Stimulated activated CD8-positive, alpha-beta memory T cell treated with anti-CD3 and anti-CD28 coated beads, Interleukin-4, amount 100 ng/mL, for 1 hour (primary cell): Measurements from ENCODE around the gene RUNX1.

Experiments used
- DNase-seq, 2 donors: peaks; one replicate each; pipeline ENCODE4 v3.0.0-alpha.2; 2020; ENCODE audit warnings: low read depth in 2 of 2, low spot score in 1 of 2

RUNX1 gene

DNA sequence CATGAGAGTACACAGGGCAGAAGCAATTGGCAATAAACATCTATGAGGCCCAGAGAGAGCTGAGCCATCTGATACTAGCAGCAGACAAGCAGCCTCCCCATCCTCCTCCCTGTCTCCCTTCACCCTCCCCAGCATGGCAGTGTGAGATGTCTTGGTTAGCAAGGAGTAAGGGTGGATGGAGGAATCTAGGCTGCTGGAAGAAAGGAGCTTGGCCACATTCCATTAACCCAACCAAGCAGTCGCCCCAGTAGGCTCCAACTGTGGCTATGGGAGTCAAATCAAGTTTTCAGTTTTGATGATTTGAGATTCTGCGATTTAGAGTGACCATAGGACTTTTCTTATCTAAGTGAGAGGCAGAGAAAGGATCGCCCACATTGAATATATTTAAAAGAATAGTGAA, 12.9 kb upstream of the RUNX1 start:
- DNase-seq, result no peak

DNA sequence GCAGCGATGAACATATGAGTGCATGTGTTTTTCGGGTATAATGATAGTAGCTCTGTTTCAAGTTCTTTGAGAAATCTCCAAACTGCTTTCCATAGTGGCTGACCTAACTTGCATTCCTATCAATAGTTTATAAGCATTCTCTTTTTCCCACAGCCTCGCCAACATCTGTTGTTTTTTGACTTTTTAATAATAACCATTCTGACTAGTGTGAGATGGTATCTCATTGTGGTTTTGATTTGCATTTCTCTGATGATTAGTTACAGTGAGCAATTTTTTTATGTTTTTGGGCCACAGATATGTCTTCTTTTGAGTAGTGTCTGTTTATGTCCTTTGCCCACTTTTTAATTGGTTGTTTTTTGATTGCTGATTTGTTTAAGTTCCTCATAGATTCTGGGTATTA, 10.6 kb upstream of the RUNX1 start:
- no peak for DNase-seq

DNA sequence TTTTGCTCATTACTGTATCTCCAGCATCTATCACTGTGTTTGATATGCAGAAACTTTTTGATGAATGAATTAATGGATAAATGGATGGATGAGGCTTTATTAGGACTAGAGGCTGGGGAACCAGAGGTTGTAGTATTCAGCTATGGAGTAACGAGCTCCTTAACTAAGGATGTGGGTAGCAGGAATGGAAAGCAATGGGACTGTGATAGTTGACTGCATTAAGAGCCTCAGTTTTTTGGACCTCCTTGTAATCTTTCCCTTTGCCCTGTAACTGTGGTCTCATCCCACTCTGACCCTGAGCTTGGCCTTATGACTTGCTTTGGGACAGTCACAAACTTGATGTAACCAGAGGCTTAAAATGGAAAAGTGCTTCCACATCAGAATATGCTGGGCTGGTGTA, 9.0 kb upstream of the RUNX1 start:
- no peak for DNase-seq

DNA sequence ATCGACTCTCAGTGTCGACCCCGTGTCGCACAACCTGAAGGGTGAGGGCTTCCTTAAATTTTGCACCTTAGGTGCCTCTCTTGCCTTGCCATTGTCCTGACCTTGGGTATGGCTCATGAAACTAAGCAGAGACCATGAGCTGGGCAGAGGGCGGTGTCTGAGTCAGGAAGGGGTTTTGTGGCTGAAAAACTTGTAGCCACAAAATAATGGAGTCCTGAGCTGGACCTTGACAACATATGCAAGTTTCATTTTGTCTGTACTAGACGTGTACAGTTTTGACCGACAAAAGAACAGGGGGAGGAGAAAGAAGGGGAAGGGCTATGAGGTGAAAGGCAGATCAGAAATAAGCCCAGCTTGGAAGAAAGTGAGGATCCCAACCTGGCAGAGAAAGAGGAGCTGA, 8.3 kb upstream of the RUNX1 start:
- no peak for DNase-seq

DNA sequence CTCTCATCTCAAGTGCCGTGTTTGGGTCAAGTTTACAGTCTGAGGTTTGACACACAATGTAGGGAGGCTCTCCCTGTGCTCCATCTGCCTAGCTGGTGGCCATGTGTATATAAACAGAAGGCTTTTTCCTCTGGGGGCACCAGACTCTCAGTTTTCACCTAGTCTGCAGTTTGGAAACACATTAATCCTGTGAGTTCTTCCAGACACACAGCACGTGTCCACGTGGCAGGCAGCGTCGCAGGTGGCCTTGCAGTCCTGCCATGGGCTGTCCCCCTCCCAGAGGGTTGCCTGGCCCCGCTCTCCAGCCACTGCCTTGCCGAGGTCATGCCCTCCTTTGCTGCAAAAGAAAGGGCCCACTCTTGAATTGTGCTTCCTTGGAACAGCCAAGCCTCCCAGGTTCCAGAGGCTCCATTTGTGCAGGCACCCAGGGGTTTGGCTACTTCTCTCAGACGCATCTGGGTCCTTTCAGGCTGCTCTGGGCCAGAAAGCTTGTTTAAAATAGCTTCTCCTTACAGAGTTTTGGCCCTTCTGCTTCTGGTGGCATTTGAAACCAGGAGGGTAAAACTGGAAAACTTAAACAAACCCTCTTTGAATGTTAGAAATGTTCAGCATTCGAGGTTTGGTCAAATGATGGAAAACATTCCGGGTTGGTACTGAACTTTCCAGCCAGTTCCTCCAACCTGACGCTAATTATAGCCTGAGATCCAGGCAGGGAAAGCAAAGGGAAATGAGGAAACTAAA, 4.4 kb upstream of the RUNX1 start:
- no peak for DNase-seq

DNA sequence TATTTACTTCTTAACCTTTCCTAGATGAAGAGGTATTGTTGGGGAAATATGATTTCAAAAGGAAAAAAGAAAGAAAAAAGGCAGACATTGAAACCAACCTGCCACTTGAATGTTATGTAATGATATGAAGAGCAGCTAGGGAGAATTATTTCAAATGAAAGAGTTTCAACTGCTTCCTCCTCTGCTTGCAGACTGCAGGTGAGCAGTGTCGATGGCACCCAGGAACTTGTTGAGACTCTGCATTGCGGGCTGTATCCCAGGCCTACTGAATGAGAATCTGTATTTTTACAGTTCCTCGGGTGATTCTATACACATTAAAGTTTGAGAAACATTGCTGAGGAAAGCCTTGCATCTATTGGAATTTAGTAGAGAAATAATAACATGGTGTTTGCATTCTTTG, 3.7 kb upstream of the RUNX1 start:
- DNase-seq, result no peak

DNA sequence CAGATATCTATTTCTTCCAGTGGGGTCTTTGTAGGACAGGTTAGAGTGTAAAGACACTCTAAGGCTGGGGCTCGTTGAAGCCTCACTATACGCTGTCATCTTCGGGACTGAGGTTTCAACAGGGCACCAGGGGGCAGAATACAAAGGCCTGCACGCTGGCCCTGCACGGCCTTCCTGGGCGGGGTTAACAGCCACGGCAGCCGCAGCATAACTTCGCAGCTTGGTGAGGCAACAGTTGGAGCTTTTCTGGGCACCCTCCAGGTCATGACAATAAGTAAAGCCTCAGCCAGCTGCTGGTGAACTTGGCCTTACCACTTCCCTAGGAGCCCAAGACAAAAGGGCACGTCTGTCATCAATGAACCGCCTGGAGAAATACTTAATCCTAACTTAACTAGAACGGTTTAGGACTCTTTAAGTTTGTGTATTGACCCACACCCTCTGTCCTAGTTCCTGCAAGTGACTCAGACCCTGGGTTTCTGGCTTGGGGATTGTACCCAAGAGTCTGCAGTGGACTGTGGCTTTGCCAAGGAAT, 2.3 kb upstream of the RUNX1 start:
- DNase-seq, result peak; percentile 60 to 70

DNA sequence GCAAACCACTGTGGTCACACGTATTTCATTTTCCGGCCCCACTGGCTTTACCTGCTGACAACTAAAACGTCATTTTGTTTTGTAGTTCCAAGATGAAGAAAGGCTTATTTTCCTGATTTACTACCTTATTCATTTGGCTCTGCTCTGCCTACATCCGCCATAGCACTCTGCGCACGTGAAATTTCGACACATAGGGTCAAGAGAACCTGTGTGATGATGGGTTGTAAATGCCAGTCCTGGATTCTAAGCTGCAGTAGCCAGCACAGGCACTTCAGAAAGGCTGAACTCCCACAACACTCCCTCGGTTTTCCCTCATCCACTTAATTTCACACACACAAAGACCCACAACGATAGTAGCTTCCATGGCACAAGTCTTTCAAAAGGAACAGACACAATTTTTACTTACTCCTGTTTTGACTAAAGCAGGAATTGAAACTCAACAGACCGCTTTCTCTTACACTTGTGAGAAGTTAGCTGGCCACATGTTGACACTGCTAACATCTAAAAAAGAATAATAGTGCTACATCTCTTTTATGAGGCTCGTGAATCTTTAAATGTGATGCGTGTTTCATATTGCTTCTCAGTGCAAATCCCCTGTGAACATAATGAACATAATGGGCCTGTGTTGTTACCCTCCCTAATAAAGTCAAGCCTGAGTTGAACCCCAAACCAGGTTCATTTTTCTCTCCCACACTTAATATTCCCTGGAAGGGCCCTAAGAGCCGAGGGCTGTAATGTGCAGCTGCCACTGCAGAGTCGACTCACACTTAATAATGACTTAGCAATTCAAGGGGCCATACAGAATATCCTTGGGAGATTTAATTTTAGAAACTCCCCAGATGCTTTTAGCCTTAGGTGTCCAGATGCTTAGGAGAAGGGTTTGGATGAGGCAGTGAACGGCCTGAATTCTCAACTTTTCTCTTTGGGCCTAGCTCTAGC, 1.5 kb upstream of the RUNX1 start:
- no peak for DNase-seq

DNA sequence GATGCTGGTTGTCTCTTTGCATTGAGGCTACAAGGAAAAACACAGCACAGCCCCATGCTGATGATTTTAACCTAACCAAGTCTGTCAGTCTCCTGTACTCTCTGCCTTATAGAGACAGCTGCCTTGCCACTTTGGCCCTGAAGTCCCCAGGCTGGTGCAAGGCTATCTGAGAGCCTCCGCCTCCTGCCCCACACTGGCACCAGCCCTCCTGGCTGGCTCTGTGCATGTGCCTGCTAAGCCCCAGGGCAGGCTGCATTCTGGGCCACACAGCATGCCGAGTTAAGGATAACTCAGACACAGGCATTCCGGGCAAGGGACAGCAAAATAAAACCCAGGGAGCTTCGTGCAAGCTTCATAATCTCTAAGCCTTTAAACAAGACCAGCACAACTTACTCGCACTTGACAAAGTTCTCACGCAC, 910 bp downstream of the RUNX1 start:
- DNase-seq, result no peak

DNA sequence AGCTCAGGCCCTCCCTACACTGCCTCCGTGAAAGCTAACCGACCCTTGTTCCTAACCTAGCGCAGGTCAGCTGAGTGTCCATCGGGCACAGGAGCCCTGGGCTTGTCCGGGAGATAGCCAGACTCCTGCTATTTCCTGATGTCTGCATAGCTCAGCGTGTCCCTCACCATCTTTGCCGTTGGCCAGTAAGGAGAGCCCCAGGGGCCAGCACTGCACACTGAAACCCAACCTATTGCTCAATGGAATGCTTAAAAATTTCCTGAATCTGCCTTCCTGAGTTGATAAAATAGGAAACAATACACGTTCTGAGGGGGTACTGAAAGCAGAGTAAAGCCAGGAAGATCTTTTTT, 2.2 kb downstream of the RUNX1 start:
- DNase-seq, result no peak

DNA sequence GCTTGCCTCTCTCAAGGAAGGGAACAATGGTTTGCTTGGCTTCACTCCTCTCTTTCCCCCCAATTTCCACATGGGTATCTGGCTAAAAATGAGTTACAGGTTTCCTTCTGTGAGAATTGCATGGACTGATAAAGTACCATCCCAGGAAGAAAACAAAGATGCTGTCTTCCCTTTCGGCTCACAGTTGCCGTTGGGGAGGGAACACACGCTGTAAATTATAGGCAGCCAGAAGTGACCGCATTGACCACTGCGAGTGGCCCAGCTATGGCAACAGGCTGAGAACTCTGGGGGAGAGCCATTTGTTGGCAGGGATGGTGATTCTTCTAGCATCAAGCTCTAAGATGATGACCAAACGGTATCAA, 2.9 kb downstream of the RUNX1 start:
- no peak for DNase-seq

DNA sequence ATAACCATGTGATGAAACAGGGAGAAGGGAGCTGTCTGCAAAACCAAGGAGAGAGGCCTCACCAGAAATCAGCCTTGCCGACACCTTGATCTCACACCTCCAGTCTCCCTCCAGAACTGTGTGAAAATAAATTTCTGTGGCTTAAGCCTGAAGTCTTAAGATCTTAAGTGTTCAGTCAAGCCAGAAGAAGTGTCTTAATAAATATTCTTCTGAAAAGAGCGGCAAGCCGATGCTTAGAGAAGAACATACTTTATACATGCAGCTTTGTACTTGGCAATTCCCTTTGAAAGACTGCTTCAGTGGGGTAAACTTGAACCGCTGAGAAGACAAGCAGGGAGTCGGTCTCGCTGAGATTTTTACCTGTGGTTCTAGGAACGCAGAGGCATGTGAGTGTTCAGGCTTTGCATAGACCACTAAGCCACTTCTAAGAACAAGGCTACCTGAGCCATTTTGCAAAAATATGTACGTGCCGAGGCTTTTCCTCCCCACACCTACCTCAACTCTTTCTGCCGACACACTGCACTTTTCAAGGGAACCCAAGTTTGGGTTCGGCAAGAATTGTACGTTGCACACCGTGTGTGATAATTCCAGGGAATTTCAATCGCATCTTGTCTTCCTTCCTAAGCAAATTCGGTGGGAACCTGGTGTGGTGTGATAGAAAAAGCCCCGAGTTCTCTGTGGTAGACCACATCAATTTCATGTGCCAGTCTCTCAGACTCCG, 3.4 kb downstream of the RUNX1 start:
- DNase-seq, result peak in 1 of 2 donors; percentile 30

DNA sequence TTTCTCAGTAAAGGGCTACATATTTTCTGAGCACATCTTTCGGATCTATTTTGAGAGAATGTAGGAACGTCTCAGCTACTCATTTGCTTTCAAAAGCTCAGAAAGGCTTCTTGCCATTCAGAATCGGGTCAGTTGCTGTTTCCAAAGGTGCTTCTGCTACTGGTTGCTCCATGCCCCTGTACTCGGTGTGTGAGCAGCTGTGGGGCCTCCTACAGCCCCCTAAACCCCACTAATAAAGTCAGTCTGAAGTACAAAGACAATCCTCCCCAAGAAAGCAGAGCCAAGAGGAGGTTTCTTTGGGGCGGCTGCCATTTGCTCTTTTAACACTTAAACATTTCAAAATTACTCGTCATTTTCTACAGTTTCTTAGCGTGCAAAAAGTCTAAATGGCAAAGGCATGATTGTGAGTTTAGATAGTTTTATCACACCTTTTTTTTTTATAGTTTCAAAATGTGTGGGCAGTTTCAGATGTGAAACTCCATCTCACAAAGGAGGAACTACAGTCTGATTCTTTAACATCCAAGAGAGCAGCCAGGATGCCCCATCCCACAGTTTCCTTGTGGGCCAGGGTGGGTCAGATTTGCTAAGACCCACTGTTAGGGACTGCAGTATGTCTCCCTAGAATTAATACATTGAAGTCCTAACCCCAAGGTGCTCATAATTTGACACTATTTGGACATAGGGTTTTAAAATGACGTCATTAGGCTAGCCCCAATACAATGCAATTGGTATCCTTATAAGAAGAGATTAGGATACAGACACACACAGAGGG, 4.1 kb downstream of the RUNX1 start:
- no peak for DNase-seq

DNA sequence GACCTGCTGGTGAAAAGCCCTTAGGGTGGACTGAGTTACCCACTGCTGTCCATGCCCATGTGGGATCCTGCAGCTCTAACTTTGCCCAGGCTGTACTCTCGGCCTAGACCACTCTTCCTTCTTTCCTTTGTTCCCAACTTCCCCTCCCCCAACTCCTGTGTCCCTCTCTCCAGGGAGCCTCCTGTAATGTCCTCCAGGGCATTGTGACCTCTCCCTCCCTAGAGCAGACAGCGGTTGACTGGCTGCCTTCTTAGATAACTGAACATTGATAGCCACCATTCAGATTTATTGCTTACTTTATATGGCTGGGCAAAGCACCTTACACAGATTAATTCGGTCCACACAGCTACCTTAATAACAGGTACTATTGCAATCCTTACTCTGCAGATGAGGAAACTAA, 5.0 kb downstream of the RUNX1 start:
- DNase-seq, result no peak

DNA sequence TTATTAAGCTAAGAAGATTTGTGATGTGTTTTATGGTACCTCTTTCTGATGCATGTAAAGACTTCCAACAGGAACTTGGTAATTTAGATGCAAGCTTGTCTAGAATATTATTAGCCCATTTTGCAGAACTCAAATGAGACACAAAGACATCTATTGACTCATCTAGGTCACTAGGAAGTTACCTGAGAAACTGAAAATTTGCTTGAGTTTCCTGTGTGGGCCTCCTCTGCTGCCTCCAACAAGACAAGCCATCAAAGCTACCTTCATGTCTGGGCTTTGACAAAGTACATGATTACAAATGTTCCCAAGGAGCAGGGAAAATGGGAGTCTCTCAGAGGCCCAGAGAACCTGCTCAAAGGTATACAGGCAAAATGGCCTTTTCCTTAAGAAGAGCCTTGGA, 5.6 kb downstream of the RUNX1 start:
- no peak for DNase-seq

DNA sequence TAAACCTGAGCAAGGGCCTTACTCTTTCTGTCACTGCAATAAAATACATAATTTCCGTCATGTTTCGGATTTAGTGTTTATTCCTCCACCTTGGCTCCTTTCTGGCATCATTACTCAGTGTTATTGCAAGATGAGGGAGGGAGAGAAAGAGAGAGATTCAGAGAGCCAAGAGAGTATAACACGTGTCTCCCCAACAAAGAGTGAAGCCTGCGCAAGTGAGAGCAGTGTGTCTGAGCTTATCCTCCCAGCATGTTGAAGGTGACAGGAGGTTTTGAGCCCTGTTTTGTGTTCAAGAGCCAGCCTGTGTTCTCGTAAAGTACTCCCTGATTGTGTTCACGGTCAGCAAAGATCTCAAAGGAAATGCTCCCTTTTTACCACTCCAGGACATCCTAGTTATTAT, 6.3 kb downstream of the RUNX1 start:
- DNase-seq, result no peak

DNA sequence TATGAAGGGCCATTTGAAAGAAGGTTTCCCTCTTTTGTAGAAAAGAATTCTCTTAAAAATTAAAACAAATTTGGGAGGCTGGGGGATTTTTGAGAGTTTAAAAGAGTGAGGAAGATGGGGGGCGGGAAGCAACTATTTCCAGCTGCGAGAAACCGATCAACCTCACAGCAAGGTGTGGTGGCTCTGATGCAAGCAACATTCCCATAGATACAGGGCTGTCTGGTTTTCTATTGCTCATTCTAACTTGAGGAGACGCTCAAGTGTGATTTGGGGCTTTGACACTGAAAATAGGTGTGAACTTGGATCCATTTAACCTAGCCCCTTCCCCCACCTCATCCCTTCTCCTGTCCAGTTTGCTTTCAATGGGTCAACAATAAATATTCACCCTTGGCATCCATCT, 7.2 kb downstream of the RUNX1 start:
- DNase-seq, result no peak

DNA sequence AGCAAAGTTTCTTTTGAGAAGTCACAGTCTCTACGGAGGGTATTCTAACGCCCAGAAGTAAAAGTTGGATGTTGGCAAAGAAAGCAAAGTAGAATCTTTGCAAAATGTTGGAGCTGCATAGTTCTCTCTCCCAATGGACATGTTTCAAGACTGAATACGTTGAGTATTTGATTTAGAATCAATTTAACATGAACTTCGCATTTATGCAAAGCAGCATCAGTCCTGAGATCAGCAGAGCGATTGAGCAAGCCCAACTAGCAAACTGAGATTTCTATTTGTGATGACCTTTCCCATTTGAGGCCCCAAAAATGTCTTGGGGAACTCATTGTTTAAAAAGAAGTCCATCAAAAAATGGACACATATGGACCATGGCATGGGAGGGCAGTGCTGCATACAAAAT, 8.0 kb downstream of the RUNX1 start:
- no peak for DNase-seq

DNA sequence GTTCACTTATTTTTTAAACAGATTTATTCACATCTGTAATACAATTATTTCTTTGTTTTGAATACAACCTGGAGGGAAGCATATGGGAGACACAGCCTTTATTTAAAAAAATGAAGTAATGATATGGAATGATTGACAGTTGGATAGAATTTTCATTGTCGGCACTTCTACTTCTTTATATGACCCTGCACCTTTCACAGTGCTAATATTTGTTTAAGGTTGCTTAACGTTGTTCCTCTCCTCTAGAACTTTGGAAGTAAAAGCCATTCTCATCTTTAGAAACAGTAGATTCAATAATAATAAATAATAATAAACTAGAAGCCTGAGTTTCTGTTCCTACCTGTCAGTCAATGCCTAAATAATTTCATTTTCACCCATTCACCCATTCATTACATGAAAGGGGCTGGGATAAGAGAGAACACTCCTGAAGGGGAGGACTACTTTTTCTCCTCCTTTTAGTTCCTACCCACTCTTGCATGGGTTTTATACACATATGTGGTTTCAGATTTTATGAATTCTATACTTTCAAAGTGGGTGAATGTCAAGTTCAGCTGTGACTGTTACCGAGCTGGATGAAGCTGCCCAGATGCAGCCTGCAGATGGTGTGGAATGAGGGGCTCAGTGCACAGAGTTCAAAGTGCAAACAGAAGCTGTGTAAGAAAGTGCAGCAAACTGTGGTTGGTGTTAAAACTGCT, 9.4 kb downstream of the RUNX1 start:
- DNase-seq, result no peak

DNA sequence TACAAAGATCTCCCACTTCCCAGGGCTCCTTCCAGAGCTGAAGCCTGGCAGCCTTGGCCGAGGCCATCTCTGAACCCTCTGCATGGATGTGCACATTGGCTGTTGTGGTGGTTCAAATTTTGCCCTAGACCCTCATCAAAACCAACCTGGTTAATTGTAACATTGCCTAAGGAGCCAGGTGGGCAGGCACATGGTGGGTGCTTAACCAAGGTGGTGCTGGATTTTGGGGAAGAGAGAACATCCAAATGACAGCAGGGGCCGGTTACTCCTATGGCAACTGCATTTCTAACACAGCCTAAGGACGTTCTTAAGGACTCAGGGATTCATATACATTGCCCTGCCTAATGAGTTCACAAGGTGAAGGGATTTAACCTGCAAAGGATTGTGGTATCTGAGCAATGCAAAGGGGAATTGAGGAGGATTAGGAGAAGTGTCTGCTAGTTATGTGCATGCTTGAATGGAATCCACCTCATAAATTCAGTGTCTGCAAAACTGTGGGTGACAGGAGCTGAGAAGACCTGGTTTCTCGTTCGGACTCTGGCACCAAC, 10.3 kb downstream of the RUNX1 start:
- DNase-seq, result no peak
